ENCODE results near the gene RENBP. TPM values are rescaled to one million over a fixed set of nuclear protein-coding genes. Genes with fewer than 3 reads are reported as not detected.

RENBP gene
- total RNA-seq, 1 experiment from 2014 or later, result 0.26 TPM

GRCh38 chrX:153935326-153935851 lies 9.1 kb downstream of the RENBP start:
- H2AFZ ChIP-seq (ENCODE audit: low read length), result peak overlapping the region; percentile 67; the same call in 1 of the 2 replicates
- H3K27ac ChIP-seq (ENCODE audit: low read length), result no peak overlapping the region

GRCh38 chrX:153934762-153935325 lies 9.6 kb downstream of the RENBP start, which contains the start of gene NAA10:
Gene NAA10, minus strand, starts transcription at chrX:153935037. Its CDS starts 133 bp downstream, at chrX:153934904.
- H3K79me2 ChIP-seq (ENCODE audit: low read length), result peaks cover 20% of the 10 kb centered on the region
- peak; percentile 89 for DNase-seq
- H3K9ac ChIP-seq (ENCODE audit: low read length), result peak within 1 kb of the TSS; percentile 93
- peaks cover 18% of the 10 kb centered on the region for H3K4me1 ChIP-seq (ENCODE audit: low read length)
- H2AFZ ChIP-seq (ENCODE audit: low read length), result peak within 1 kb of the TSS; percentile 67; the same call in 1 of the 2 replicates
- H3K4me3 ChIP-seq (ENCODE audit: low read length), result peak within 1 kb of the TSS; percentile 89
- H4K20me1 ChIP-seq (ENCODE audit: insufficient read depth, low read depth, low read length), result no peaks in the 10 kb centered on the region
- 0 out of 2 replicates have a peak, but pooled peaks cover 4% of the 10 kb centered on the region for H3K36me3 ChIP-seq (ENCODE audit: insufficient read depth, low read length)
- H3K27me3 ChIP-seq (ENCODE audit: low read length), result no peaks in the 10 kb centered on the region
- H3K4me2 ChIP-seq (ENCODE audit: low read depth, low read length, poor library complexity, severe bottlenecking), result peak within 1 kb of the TSS; percentile 82
- no peaks in the 10 kb centered on the region for H3K9me3 ChIP-seq (ENCODE audit: low read length)
- no peaks in the 10 kb centered on the region for H3K9me2 ChIP-seq (replicated peaks; ENCODE audit: insufficient read depth, low read length)
- peak within 1 kb of the TSS; percentile 66 for H3K27ac ChIP-seq (ENCODE audit: low read length)

More at GRCh38 chrX:153935326-153935851, 9.1 kb downstream of the RENBP start:
- peaks cover 16% of the 10 kb centered on the region for H3K4me1 ChIP-seq (ENCODE audit: low read length)
- DNase-seq, result no peak
- H3K27me3 ChIP-seq (ENCODE audit: low read length), result no peaks in the 10 kb centered on the region
- no peaks in the 10 kb centered on the region for H4K20me1 ChIP-seq (ENCODE audit: insufficient read depth, low read depth, low read length)
- 0 out of 2 replicates have a peak, but pooled peaks cover 4% of the 10 kb centered on the region for H3K36me3 ChIP-seq (ENCODE audit: insufficient read depth, low read length)
- peak overlapping the region; percentile 82 for H3K4me2 ChIP-seq (ENCODE audit: low read depth, low read length, poor library complexity, severe bottlenecking)
- peaks cover 20% of the 10 kb centered on the region for H3K79me2 ChIP-seq (ENCODE audit: low read length)
- H3K4me3 ChIP-seq (ENCODE audit: low read length), result peak overlapping the region; percentile 75
- peak overlapping the region; percentile 72 for H3K9ac ChIP-seq (ENCODE audit: low read length)
- no peaks in the 10 kb centered on the region for H3K9me2 ChIP-seq (replicated peaks; ENCODE audit: insufficient read depth, low read length)
- no peaks in the 10 kb centered on the region for H3K9me3 ChIP-seq (ENCODE audit: low read length)

DNA sequence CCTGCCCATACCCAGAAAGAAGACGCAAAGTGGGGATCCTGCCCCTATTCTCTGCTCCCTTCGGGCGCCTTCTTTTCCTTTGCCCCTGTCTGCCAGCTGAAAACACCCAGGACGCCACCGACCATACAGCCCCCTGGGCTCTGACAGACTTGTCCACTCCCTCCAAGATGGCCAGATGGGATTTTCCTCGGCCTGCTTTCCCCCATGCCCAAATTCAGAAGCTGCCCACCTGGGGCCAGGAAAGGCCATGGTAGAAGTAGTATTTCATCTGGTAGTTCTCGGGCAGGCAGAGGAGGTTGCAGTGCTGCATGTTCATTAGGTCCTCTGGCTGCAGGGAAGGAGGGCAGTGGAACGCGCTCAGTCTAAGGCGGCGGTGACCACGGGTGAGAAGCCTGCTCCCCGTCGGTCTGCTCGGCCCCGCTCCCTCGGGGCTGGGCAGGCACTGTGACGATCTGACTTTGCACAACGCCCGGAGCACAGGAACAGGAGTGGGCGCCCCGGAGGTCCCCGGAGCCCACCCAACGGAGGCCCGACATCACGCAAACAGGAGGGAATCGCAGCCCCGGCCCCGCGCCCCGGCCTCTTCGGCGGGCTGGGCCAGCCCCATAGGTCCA lies 10.2 kb downstream of the RENBP start:
- no peaks in the 10 kb centered on the region for H3K9me2 ChIP-seq (replicated peaks; ENCODE audit: insufficient read depth, low read length)
- peaks cover 24% of the 10 kb centered on the region for H3K4me1 ChIP-seq (ENCODE audit: low read length)
- H3K27me3 ChIP-seq (ENCODE audit: low read length), result no peaks in the 10 kb centered on the region
- H3K4me2 ChIP-seq (ENCODE audit: low read depth, low read length, poor library complexity, severe bottlenecking), result peak overlapping the region; percentile 56
- no peak overlapping the region for H2AFZ ChIP-seq (ENCODE audit: low read length)
- H3K9ac ChIP-seq (ENCODE audit: low read length), result peak overlapping the region; percentile 93
- peak overlapping the region; percentile 89 for H3K4me3 ChIP-seq (ENCODE audit: low read length)
- H3K9me3 ChIP-seq (ENCODE audit: low read length), result no peaks in the 10 kb centered on the region
- H3K79me2 ChIP-seq (ENCODE audit: low read length), result peaks cover 20% of the 10 kb centered on the region
- peak overlapping the region; percentile 66 for H3K27ac ChIP-seq (ENCODE audit: low read length)
- 0 out of 2 replicates have a peak, but pooled peaks cover 4% of the 10 kb centered on the region for H3K36me3 ChIP-seq (ENCODE audit: insufficient read depth, low read length)
- no peaks in the 10 kb centered on the region for H4K20me1 ChIP-seq (ENCODE audit: insufficient read depth, low read depth, low read length)
- no peak for DNase-seq

DNA sequence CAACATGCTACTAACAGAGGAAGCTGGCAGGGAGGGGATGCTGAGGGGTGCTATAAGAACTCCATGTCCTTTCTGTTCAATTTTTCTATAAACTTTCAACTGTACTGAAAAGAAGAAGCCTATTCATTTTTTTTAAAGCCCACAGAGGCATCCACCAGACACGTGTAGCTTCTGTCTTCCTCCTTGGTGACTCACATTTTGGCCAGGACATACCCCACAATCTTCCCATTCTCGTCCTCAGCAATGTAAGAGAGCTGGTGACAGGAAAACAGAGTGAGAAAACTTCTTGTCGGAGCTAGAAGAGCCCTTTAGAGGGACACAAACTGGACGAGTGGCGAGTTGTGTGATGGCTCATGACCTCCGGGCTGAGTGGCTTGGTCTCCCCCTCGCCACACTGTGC lies 10.7 kb downstream of the RENBP start:
- H3K9me3 ChIP-seq (ENCODE audit: low read length), result no peaks in the 10 kb centered on the region
- peak overlapping the region; percentile 66 for H3K27ac ChIP-seq (ENCODE audit: low read length)
- peak overlapping the region; percentile 56 for H3K4me2 ChIP-seq (ENCODE audit: low read depth, low read length, poor library complexity, severe bottlenecking)
- H4K20me1 ChIP-seq (ENCODE audit: insufficient read depth, low read depth, low read length), result no peaks in the 10 kb centered on the region
- H3K9ac ChIP-seq (ENCODE audit: low read length), result peak overlapping the region; percentile 93
- H3K79me2 ChIP-seq (ENCODE audit: low read length), result peaks cover 20% of the 10 kb centered on the region
- 0 out of 2 replicates have a peak, but pooled peaks cover 4% of the 10 kb centered on the region for H3K36me3 ChIP-seq (ENCODE audit: insufficient read depth, low read length)
- no peak overlapping the region for H2AFZ ChIP-seq (ENCODE audit: low read length)
- no peak for DNase-seq
- no peaks in the 10 kb centered on the region for H3K27me3 ChIP-seq (ENCODE audit: low read length)
- no peaks in the 10 kb centered on the region for H3K9me2 ChIP-seq (replicated peaks; ENCODE audit: insufficient read depth, low read length)
- peaks cover 29% of the 10 kb centered on the region for H3K4me1 ChIP-seq (ENCODE audit: low read length)
- H3K4me3 ChIP-seq (ENCODE audit: low read length), result peak overlapping the region; percentile 89

DNA sequence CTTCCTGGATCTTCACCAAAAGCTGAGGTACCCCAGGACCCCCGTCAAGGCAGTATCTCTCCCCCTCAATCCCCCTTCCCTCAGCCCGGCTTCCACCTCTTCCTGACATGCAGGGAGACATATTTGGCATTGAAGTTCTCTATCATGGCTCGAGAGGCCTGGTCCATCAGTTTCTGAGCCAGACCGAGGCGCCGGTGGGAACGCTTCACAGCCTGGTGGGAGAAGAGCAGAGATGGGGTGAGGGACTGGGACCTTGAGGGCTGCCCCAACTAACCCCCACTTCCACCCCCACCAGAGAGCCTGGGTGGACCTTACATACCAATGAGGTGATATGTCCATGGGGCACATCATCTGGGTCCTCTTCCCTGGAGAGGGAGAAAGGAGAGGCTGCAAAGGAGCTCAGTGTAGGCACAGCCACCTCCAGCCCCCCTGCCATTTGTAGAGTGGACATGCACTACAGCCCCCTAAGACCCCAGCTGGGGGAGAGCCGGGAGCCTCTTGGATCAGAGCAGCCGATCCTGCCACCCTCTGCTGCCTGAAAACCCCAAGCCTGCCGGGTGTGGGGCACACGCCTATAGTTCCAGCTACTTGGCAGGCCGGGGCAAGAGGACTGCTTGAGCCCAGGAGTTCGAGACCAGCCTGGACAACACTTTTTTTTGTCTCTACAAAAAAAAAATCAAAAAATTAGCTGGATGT lies 12.1 kb downstream of the RENBP start:
- Histone ChIP-seq H3K36me3 (ENCODE audit: insufficient read depth, low read length) (0 out of 2 replicates have a peak, but pooled peaks cover 4% of the 10 kb centered on the region), H3K27me3 (ENCODE audit: low read length) (no peaks in the 10 kb centered on the region), H3K4me1 (ENCODE audit: low read length) (peaks cover 34% of the 10 kb centered on the region), H3K4me3 (ENCODE audit: low read length) (no peak overlapping the region), H3K9me2 (replicated peaks; ENCODE audit: insufficient read depth, low read length) (no peaks in the 10 kb centered on the region), H3K27ac (ENCODE audit: low read length) (no peak overlapping the region), H4K20me1 (ENCODE audit: insufficient read depth, low read depth, low read length) (no peaks in the 10 kb centered on the region), H3K4me2 (ENCODE audit: low read depth, low read length, poor library complexity, severe bottlenecking) (no peak overlapping the region), H3K9me3 (ENCODE audit: low read length) (no peaks in the 10 kb centered on the region), H3K9ac (ENCODE audit: low read length) (no peak overlapping the region), H2AFZ (ENCODE audit: low read length) (no peak overlapping the region), H3K79me2 (ENCODE audit: low read length) (peaks cover 20% of the 10 kb centered on the region)
- no peak for DNase-seq

DNA sequence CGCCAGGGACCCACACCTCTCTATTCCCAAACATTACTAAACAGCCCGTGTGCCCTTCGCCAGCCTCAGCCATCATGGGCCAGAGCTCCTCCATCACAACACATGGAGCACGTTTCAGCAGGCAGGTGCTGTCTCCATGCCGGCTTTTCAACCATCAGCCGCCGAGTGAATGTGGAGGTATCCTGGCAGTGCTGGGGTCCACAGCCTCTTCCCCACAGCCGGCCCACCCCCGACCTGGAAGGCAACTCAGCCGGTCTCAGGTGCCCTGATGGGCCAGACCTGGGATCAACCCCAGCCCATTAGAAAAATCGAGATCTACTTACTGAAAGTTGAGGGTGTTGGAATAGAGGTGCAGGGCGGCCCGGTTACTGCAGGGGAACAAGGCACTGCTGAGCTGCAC lies 12.7 kb downstream of the RENBP start:
- Histone ChIP-seq H3K4me3 (ENCODE audit: low read length) (no peak overlapping the region), H4K20me1 (ENCODE audit: insufficient read depth, low read depth, low read length) (no peaks in the 10 kb centered on the region), H3K27me3 (ENCODE audit: low read length) (no peaks in the 10 kb centered on the region), H3K27ac (ENCODE audit: low read length) (no peak overlapping the region), H3K4me1 (ENCODE audit: low read length) (peaks cover 40% of the 10 kb centered on the region), H3K36me3 (ENCODE audit: insufficient read depth, low read length) (0 out of 2 replicates have a peak, but pooled peaks cover 4% of the 10 kb centered on the region), H3K9me3 (ENCODE audit: low read length) (no peaks in the 10 kb centered on the region), H3K4me2 (ENCODE audit: low read depth, low read length, poor library complexity, severe bottlenecking) (no peak overlapping the region), H3K79me2 (ENCODE audit: low read length) (peaks cover 20% of the 10 kb centered on the region), H2AFZ (ENCODE audit: low read length) (no peak overlapping the region), H3K9ac (ENCODE audit: low read length) (no peak overlapping the region), H3K9me2 (replicated peaks; ENCODE audit: insufficient read depth, low read length) (no peaks in the 10 kb centered on the region)
- no peak for DNase-seq

DNA sequence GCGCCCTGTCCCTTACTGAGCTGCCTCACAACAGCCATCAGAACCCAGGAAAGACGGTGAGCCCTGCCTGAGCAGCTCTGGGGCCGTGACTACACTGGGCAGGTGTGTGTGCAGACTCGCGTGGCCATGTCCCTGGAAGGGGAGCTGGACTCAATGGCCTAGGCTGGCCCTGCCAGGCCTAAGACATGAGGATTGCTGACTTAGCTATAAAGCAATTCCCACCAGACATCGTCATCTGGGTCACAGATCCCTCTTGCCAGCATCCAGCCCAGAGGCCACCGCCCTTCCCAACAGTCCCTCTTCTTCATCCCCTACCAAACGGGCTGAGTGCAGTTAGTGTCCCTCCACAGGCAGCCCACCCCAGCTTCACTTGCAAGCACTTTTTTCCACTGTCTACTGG lies 13.3 kb downstream of the RENBP start:
- no peak overlapping the region for H3K9ac ChIP-seq (ENCODE audit: low read length)
- H3K4me3 ChIP-seq (ENCODE audit: low read length), result no peak overlapping the region
- H3K27me3 ChIP-seq (ENCODE audit: low read length), result no peaks in the 10 kb centered on the region
- H3K27ac ChIP-seq (ENCODE audit: low read length), result no peak overlapping the region
- no peaks in the 10 kb centered on the region for H3K9me3 ChIP-seq (ENCODE audit: low read length)
- H2AFZ ChIP-seq (ENCODE audit: low read length), result no peak overlapping the region
- no peak for DNase-seq
- no peaks in the 10 kb centered on the region for H4K20me1 ChIP-seq (ENCODE audit: insufficient read depth, low read depth, low read length)
- H3K4me1 ChIP-seq (ENCODE audit: low read length), result peaks cover 44% of the 10 kb centered on the region
- 0 out of 2 replicates have a peak, but pooled peaks cover 4% of the 10 kb centered on the region for H3K36me3 ChIP-seq (ENCODE audit: insufficient read depth, low read length)
- H3K79me2 ChIP-seq (ENCODE audit: low read length), result peaks cover 20% of the 10 kb centered on the region
- H3K9me2 ChIP-seq (replicated peaks; ENCODE audit: insufficient read depth, low read length), result no peaks in the 10 kb centered on the region
- no peak overlapping the region for H3K4me2 ChIP-seq (ENCODE audit: low read depth, low read length, poor library complexity, severe bottlenecking)
